H1 (cell line): ENCODE data around the gene SMYD5. TPM values are rescaled to one million over a fixed set of nuclear protein-coding genes. Genes with fewer than 3 reads are reported as not detected.

ENCODE experiments used
- CTCF ChIA-PET: fragments of 300-600 bp; sonication (Branson Sonifier 250); formaldehyde crosslinking; loops from one replicate; lab custom pipeline; 2021; ENCODE audit not compliant: partially characterized antibody; lab: Charles Lee
- POLR2A ChIA-PET: fragments of 300-600 bp; sonication (Branson Sonifier 250); formaldehyde crosslinking; loops from one replicate; lab custom pipeline; 2021; ENCODE audit warnings: inconsistent platforms; ENCODE audit not compliant: partially characterized antibody; lab: Charles Lee
- DNase-seq, 2 experiments: peaks; one replicate each; pipeline versions ENCODE4 v3.0.0 to v3.0.0-alpha.2; 2010 to 2022; ENCODE audit warnings: low spot score in 2 of 2, low read depth in 1 of 2, mixed read lengths in 1 of 2
- FAIRE-seq: peaks from 2 replicates; lab custom pipeline; 2011; peaks lifted over from hg19 to GRCh38; lab: Jason Lieb, UNC
- H2AFZ ChIP-seq: 2 replicates; pipeline ENCODE4 v1.8.1; 2012; ENCODE audit warnings: low read length, inconsistent platforms
- H2AK5ac ChIP-seq: 2 replicates; pipeline ENCODE4 v1.6.1; 2013; ENCODE audit warnings: low read depth, low read length
- H2BK120ac ChIP-seq: replicated peaks from 2 replicates; pipeline ENCODE3; 2013; ENCODE audit warnings: low read depth, low read length, inconsistent platforms
- H2BK12ac ChIP-seq: 2 replicates; pipeline ENCODE4 v1.6.1; 2013; ENCODE audit warnings: low read depth, low read length
- H2BK15ac ChIP-seq: 2 replicates; pipeline ENCODE4 v1.6.1; 2013; ENCODE audit warnings: low read length
- H2BK20ac ChIP-seq: 2 replicates; pipeline ENCODE4 v1.6.1; 2013; ENCODE audit warnings: low read length
- H2BK5ac ChIP-seq: 2 replicates; pipeline ENCODE4 v1.6.1; 2013; ENCODE audit warnings: low read depth, low read length
- H3K14ac ChIP-seq: 2 replicates; pipeline ENCODE4 v1.6.1; 2013; ENCODE audit warnings: inconsistent platforms; ENCODE audit not compliant: insufficient read length
- H3K18ac ChIP-seq: 2 replicates; pipeline ENCODE4 v1.6.1; 2013; ENCODE audit warnings: low read length; ENCODE audit errors: extremely low read depth
- H3K23ac ChIP-seq: 2 replicates; pipeline ENCODE4 v1.6.1; 2013; ENCODE audit warnings: inconsistent platforms; ENCODE audit not compliant: insufficient read length
- H3K23me2 ChIP-seq: 2 replicates; pipeline ENCODE4 v1.6.1; 2013; ENCODE audit warnings: low read depth, low read length
- H3K27ac ChIP-seq: 2 replicates; pipeline ENCODE4 v1.6.1; 2011; ENCODE audit warnings: low read depth, low read length, inconsistent platforms
- H3K27me3 ChIP-seq, 4 experiments: replicated peaks in 1 of 4; 1 replicate in 1 of 4; 2 replicates in 3 of 4; pipeline versions ENCODE4 v1.6.1 to v1.8.1; 2011 to 2013; ENCODE audit warnings: low read length in 3 of 4, mild to moderate bottlenecking in 3 of 4, inconsistent platforms in 2 of 4, mixed read lengths in 2 of 4, moderate library complexity in 1 of 4; ENCODE audit not compliant: control insufficient read depth in 3 of 4, insufficient read depth in 3 of 4; ENCODE audit errors: extremely low read depth in 1 of 4
- H3K36me3 ChIP-seq, 4 experiments: 2 replicates each; pipeline versions ENCODE4 v1.6.1 to v1.8.1; 2011 to 2013; ENCODE audit warnings: mild to moderate bottlenecking in 4 of 4, low read length in 3 of 4, moderate library complexity in 2 of 4, control low read depth in 1 of 4, inconsistent platforms in 1 of 4; ENCODE audit not compliant: insufficient read depth in 4 of 4, control insufficient read depth in 2 of 4
- H3K4ac ChIP-seq: replicated peaks from 2 replicates; pipeline ENCODE3; 2013; ENCODE audit warnings: low read length, low read depth, mixed read lengths, inconsistent platforms; ENCODE audit not compliant: insufficient read length
- H3K4me1 ChIP-seq, 4 experiments: replicated peaks in 1 of 4; 1 replicate in 1 of 4; 2 replicates in 3 of 4; pipeline versions ENCODE4 v1.6.1 to v1.8.1; 2011 to 2013; ENCODE audit warnings: low read length in 3 of 4, inconsistent platforms in 2 of 4, mixed read lengths in 1 of 4; ENCODE audit not compliant: insufficient read depth in 4 of 4, control insufficient read depth in 3 of 4
- H3K4me2 ChIP-seq, 2 experiments: 2 replicates each; pipeline versions ENCODE4 v1.6.1 to v1.8.1; 2011 to 2013; ENCODE audit warnings: low read depth in 2 of 2, low read length in 2 of 2, control low read depth in 1 of 2, inconsistent platforms in 1 of 2, mild to moderate bottlenecking in 1 of 2; ENCODE audit not compliant: insufficient read depth in 1 of 2
- H3K4me3 ChIP-seq, 4 experiments: fragments of 200-600, 300-600 bp in 1 of 4; sonication (generic), shearing (Covaris generic), sonication (Bioruptor Twin) in 1 of 4; 2 replicates each; pipeline versions ENCODE4 v1.5.1 to v1.8.1; 2011 to 2016; ENCODE audit warnings: low read length in 4 of 4, low read depth in 3 of 4, control low read depth in 2 of 4, inconsistent platforms in 2 of 4, mild to moderate bottlenecking in 2 of 4, mixed read lengths in 1 of 4, moderate library complexity in 1 of 4; ENCODE audit not compliant: insufficient read depth in 2 of 4; ENCODE audit errors: extremely low read depth in 1 of 4
- H3K56ac ChIP-seq: replicated peaks from 2 replicates; pipeline ENCODE3; 2013; ENCODE audit warnings: low read depth, mild to moderate bottlenecking, mixed read lengths, low read length, inconsistent platforms; ENCODE audit not compliant: insufficient read length
- H3K79me1 ChIP-seq: 2 replicates; pipeline ENCODE4 v1.6.1; 2013; ENCODE audit warnings: low read depth, low read length, control low read depth
- H3K79me2 ChIP-seq, 2 experiments: 2 replicates each; pipeline versions ENCODE4 v1.6.1 to v1.8.1; 2012 to 2013; ENCODE audit warnings: low read length in 2 of 2, mild to moderate bottlenecking in 2 of 2, inconsistent platforms in 1 of 2; ENCODE audit not compliant: insufficient read depth in 2 of 2, control insufficient read depth in 1 of 2
- H3K9ac ChIP-seq, 4 experiments: replicated peaks in 1 of 4; 1 replicate in 1 of 4; 2 replicates in 3 of 4; pipeline versions ENCODE4 v1.6.1 to v1.8.1; 2011 to 2013; ENCODE audit warnings: low read depth in 3 of 4, low read length in 3 of 4, control low read depth in 2 of 4, mild to moderate bottlenecking in 2 of 4, moderate library complexity in 2 of 4, inconsistent platforms in 1 of 4; ENCODE audit errors: extremely low read depth in 1 of 4
- H3K9me3 ChIP-seq, 2 experiments: 2 replicates each; pipeline versions ENCODE4 v1.6.1 to v1.8.1; 2012 to 2013; ENCODE audit warnings: mild to moderate bottlenecking in 2 of 2, moderate library complexity in 2 of 2, control low read depth in 1 of 2, inconsistent platforms in 1 of 2, low read depth in 1 of 2, low read length in 1 of 2, mixed read lengths in 1 of 2; ENCODE audit not compliant: insufficient read depth in 2 of 2
- H4K20me1 ChIP-seq, 2 experiments: replicated peaks in 1 of 2; 2 replicates each; pipeline versions ENCODE3 to v1.8.1; 2011 to 2013; ENCODE audit warnings: inconsistent platforms in 2 of 2, low read length in 2 of 2, mild to moderate bottlenecking in 1 of 2; ENCODE audit not compliant: insufficient read depth in 2 of 2, control insufficient read depth in 1 of 2
- H4K5ac ChIP-seq: 2 replicates; pipeline ENCODE4 v1.6.1; 2013; ENCODE audit warnings: low read length, low read depth, mixed read lengths, inconsistent platforms; ENCODE audit not compliant: insufficient read length
- H4K8ac ChIP-seq: 2 replicates; pipeline ENCODE4 v1.8.0; 2013; ENCODE audit warnings: mild to moderate bottlenecking, moderate library complexity, low read length, inconsistent platforms; ENCODE audit not compliant: insufficient read depth; ENCODE audit errors: extremely low read depth
- H4K91ac ChIP-seq: replicated peaks from 2 replicates; pipeline ENCODE3; 2013; ENCODE audit warnings: low read length, mixed read lengths, inconsistent platforms; ENCODE audit not compliant: insufficient read length
- JUN ChIP-seq: IDR thresholded peaks from 2 replicates; pipeline ENCODE4 v1.6.1; 2011; ENCODE audit warnings: low read depth, mild to moderate bottlenecking, improper control_type of control experiment, low read length
- KDM1A ChIP-seq: fragments of 200-600, 300-600 bp; sonication (generic); IDR thresholded peaks from 2 replicates; pipeline ENCODE4 v1.7.1; 2016; ENCODE audit warnings: mild to moderate bottlenecking, low read length, borderline replicate concordance
- KDM5A ChIP-seq: fragments of 200-600 bp; IDR thresholded peaks from 2 replicates; pipeline ENCODE4 v1.7.1; 2012; ENCODE audit warnings: mild to moderate bottlenecking, low read length, inconsistent platforms, mixed read lengths
- MAFK ChIP-seq: IDR thresholded peaks from 2 replicates; pipeline ENCODE4 v1.6.1; 2012; ENCODE audit warnings: low read depth, mild to moderate bottlenecking, improper control_type of control experiment, low read length
- POLR2A ChIP-seq, 2 experiments: IDR thresholded peaks; 1 replicate in 1 of 2; 2 replicates in 1 of 2; pipeline ENCODE4 v1.6.1; 2011; ENCODE audit warnings: low read depth in 2 of 2, low read length in 2 of 2, mild to moderate bottlenecking in 2 of 2; ENCODE audit errors: control extremely low read depth in 1 of 2
- POU5F1 ChIP-seq: IDR thresholded peaks from 2 replicates; pipeline ENCODE4 v1.6.1; 2011; ENCODE audit warnings: low read depth, mild to moderate bottlenecking, low read length, moderate library complexity
- SRF ChIP-seq: IDR thresholded peaks from 2 replicates; pipeline ENCODE4 v1.6.1; 2011; ENCODE audit warnings: mild to moderate bottlenecking, low read depth, low read length, moderate library complexity
- WGBS, 2 experiments: shearing (Covaris generic) in 1 of 2; methylation state at CpG; one replicate each; pipeline versions ENCODE4 v1.1.6 to v1.1.7; 2013 to 2015; ENCODE audit warnings: low lambda C conversion rate in 2 of 2, mixed read lengths in 2 of 2, inconsistent platforms in 1 of 2, low coverage in 1 of 2, missing lambda C conversion rate in 1 of 2; ENCODE audit not compliant: insufficient replicate concordance in 2 of 2, insufficient coverage in 1 of 2, insufficient read length in 1 of 2; ENCODE audit errors: extremely low coverage in 1 of 2, missing lambda C conversion rate in 1 of 2; 5-methylcytosine and 5-hydroxymethylcytosine counted together
- polyA plus RNA-seq, 7 experiments: library from polyadenylated mRNA; depleted of rRNA in 3 of 7; stranded (reverse) in 5 of 7; unstranded in 2 of 7; fragments of >200 nt in 5 of 7; fragments of 200-250 nt in 2 of 7; gene quantifications; 1 replicate in 5 of 7; 2 replicates in 1 of 7; 4 replicates in 1 of 7; pipeline versions ENCODE4 v1.2.1 to v1.2.3, GENCODE V29; 2011 to 2013; ENCODE audit warnings: missing spikeins in 2 of 7, mixed read lengths in 2 of 7
- total RNA-seq: library from RNA; stranded (reverse); fragmentation: NEBNext Ultra II Directional; extraction: Animal tissue kit (Norgen Biotek cat#: 25700); gene quantifications from 2 replicates; pipeline ENCODE4 v1.2.1, GENCODE V29; 2021
- TF ChIP-seq, protein P1 (sequence below), 3 experiments: IDR thresholded peaks; 1 replicate in 2 of 3; 2 replicates in 1 of 3; pipeline versions ENCODE4 v1.5.1 to v1.6.1; 2011; ENCODE audit warnings: low read length in 3 of 3, mild to moderate bottlenecking in 3 of 3, inconsistent platforms in 2 of 3, low read depth in 1 of 3, moderate library complexity in 1 of 3; ENCODE audit not compliant: insufficient read depth in 1 of 3; ENCODE audit errors: control extremely low read depth in 1 of 3

The SMYD5 gene
- total and polyA plus RNA-seq, 2 of the 8 experiments (the other 6 are each of a cell fraction or from before 2014, with no cell fraction given), result 35.2 to 56.7 TPM

DNA sequence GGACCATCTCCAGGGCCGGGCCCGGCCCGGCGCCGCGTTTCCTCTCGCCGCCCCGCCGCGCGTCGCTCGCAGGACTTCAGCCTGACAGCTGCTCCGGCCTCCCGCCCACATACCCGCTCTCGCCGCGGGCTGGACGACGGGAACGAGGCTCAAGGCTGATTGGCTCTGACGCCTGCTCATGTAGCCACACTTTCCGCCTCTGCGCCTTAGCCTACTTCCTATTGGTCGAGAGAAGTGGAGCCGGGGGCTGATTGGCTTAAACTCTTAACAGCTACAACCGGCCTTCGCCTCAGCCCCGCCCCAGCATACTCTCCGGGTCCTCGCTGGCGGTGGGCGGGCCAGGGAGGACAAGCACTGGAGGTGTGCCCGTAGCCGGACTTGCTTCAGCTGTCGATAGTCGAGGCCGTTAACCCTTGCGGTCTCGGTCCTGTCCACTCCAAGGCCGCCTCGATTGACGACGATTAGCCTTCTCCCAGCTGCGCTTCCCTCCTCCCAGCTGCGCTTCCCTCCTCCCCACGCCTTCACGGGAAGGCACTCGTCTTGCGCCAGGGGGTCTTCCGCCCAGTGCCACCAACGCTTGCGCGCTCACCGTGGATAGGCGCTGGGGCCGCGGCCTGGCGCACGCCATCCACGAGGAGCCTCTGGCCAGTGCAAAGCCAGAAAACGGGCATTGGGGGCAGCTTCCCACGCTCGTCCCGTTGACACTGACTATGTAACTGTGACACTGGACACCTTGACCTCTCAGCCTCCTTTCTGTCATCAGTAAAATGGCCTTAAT lies 19.3 kb downstream of the SMYD5 start, which contains the start of gene PRADC1:
Gene PRADC1 (minus strand): TSS at position 86 of the 778 bp plus-strand sequence. CDS start 79 bp downstream, at position 7.
- CTCF ChIA-PET, result interaction anchor here (0.5 to 10.2 kb wide), 9 partner anchors 11 to 147 kb away, joined by 3 to 51 read pairs (median 4); partner anchors contain the start of gene SMYD5
- Histone ChIP-seq H3K23ac (no peak within 1 kb of the TSS), H3K79me1 (peaks cover 8% of the 10 kb centered on the region), H3K27me3 (no peaks in the 10 kb centered on the region; a peak in 2 of 7 replicates), H3K23me2 (peaks cover 21% of the 10 kb centered on the region), H2BK20ac (no peak within 1 kb of the TSS), H3K4me1 (peaks cover 10 to 16% (median 13%) of the 10 kb centered on the region in 4 experiments; a peak in 6 of 7 replicates), H3K4me2 (peak within 1 kb of the TSS; percentile 94 to 99), H4K5ac (no peak within 1 kb of the TSS), H3K56ac (no peak within 1 kb of the TSS), H2AFZ (peak within 1 kb of the TSS; percentile 82; the same call in 1 of the 2 replicates), H2AK5ac (no peak within 1 kb of the TSS), H3K4me3 (peak within 1 kb of the TSS; percentile 82 to 93 (median 88)), H3K9ac (peak within 1 kb of the TSS; percentile 15 to 85 (median 44)), H3K14ac (no peak within 1 kb of the TSS), H4K91ac (peak within 1 kb of the TSS; percentile 0), H3K27ac (peak within 1 kb of the TSS; percentile 30; the same call in 1 of the 2 replicates), H3K9me3 (no peaks in the 10 kb centered on the region), H4K20me1 (peaks cover 9 to 20% of the 10 kb centered on the region in 2 experiments), H2BK5ac (peak within 1 kb of the TSS; percentile 1; the same call in 1 of the 2 replicates), H3K79me2 (peaks cover 38 to 42% of the 10 kb centered on the region in 2 experiments), H2BK15ac (no peak within 1 kb of the TSS; the same call in 1 of the 2 replicates), H2BK120ac (no peak within 1 kb of the TSS), H4K8ac (peak within 1 kb of the TSS; percentile 86; the same call in 1 of the 2 replicates), H3K18ac (no peak within 1 kb of the TSS), H3K4ac (no peak within 1 kb of the TSS), H2BK12ac (no peak within 1 kb of the TSS), H3K36me3 (peaks cover 0 to 2% (median 0%) of the 10 kb centered on the region in 4 experiments; a peak in 2 of 8 replicates)
- peak; percentile 94 to 98 for DNase-seq
- 3% methylated on average over 65 of the region's 67 CpGs; no CpG with 5 or more reads in 1 of the 2 experiments for WGBS, 2 experiments
- FAIRE-seq, result no peak
- POLR2A ChIA-PET, result interaction anchor here (0.5 to 8.8 kb wide), 23 partner anchors 12 to 1473 kb away, joined by 3 to 113 read pairs (median 6); partner anchors contain the start of genes EGR4, FBXO41, NOTO and RAB11FIP5
- TF ChIP-seq MAFK, result no peak
- no peak for TF ChIP-seq SRF
- TF ChIP-seq, protein P1, sequence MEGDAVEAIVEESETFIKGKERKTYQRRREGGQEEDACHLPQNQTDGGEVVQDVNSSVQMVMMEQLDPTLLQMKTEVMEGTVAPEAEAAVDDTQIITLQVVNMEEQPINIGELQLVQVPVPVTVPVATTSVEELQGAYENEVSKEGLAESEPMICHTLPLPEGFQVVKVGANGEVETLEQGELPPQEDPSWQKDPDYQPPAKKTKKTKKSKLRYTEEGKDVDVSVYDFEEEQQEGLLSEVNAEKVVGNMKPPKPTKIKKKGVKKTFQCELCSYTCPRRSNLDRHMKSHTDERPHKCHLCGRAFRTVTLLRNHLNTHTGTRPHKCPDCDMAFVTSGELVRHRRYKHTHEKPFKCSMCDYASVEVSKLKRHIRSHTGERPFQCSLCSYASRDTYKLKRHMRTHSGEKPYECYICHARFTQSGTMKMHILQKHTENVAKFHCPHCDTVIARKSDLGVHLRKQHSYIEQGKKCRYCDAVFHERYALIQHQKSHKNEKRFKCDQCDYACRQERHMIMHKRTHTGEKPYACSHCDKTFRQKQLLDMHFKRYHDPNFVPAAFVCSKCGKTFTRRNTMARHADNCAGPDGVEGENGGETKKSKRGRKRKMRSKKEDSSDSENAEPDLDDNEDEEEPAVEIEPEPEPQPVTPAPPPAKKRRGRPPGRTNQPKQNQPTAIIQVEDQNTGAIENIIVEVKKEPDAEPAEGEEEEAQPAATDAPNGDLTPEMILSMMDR (IDR thresholded peaks at IDR 0.05; ENCODE audit: control extremely low read depth in 1 of 3, insufficient read depth in 1 of 3, low read depth in 1 of 3, low read length in 3 of 3), result no peak
- no peak for TF ChIP-seq POU5F1
- no peak for TF ChIP-seq KDM1A
- TF ChIP-seq KDM5A, result no peak
- TF ChIP-seq JUN, result no peak
- no peak for TF ChIP-seq POLR2A (IDR thresholded peaks at IDR 0.05; ENCODE audit: control extremely low read depth in 1 of 2, low read depth in 2 of 2, low read length in 2 of 2)
